ENCODE results near the gene BACE1-AS.
"Not testable (repeated sequence)": the region's sequence is repeated elsewhere in the genome, so short reads cannot be mapped to it uniquely, and the experiment has no call there.

Gene BACE1-AS

DNA sequence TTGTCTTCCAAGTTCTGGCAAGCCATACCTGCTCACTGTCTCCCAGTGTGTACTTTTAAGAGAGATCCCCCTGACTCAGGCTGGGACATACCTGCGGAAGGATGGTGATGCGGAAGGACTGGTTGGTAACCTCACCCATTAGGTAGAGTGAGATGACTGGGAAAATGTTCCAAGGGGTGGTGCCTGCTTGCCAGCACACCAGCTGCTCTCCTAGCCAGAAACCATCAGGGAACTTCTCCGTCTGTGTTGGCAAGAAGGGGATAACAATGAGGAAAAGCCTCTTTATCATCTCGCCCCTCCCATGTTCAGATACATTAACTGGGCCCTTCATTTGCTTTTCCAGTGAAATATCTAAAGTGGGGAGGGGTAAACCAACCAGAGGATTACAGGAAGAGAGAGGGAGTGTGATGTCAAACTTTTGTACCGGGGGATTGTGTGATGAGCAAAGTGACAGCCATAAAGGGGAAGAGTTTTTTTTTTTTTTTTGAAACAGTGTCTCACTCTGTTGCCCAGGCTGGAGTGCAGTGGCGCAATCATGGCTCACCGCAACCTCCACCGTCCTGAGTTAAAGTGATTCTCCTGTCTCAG lies at the start of gene BACE1-AS:
Gene BACE1-AS, plus strand, starts transcription at position 538 of the 588 bp plus-strand sequence.
- DNase-seq, result no peak

DNA sequence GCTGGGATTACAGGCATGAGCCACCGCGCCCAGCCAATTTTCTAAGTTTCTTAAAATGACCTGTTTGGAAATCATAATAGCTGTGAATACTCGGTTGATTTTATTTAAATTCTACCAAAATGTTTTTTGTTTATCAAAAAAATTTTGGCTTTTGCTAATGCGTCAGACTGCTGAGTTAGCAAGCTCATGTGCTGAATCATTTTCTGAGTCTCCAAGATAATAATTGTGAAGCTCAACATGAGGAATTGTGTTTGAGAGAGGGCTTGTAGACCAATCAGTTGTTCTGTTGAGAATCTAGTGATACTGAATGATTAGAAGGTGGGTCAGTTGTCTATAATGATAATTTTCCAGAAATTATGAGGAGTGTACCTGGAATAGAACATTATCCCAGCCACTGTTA lies 42.8 kb upstream of the BACE1-AS start:
- DNase-seq, result no peak

DNA sequence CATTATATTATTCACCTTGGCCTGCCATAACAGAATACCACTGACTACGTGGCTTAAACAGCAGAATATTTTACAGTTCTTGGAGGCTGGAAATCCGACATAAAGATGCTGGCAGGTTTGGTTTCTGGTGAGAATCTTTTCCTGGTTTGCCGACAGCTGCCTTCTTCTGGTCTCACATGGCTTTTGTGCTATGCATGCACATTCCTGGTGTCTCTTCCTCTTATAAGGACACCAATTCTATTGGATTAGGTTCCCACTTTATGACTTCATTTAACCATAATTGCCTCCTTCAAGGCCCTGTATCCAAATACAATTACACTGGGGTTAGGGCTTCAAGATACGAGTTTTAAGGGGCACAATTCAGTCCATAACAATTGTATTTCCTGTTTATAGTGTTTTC lies 41.6 kb upstream of the BACE1-AS start:
- DNase-seq, result no peak

DNA sequence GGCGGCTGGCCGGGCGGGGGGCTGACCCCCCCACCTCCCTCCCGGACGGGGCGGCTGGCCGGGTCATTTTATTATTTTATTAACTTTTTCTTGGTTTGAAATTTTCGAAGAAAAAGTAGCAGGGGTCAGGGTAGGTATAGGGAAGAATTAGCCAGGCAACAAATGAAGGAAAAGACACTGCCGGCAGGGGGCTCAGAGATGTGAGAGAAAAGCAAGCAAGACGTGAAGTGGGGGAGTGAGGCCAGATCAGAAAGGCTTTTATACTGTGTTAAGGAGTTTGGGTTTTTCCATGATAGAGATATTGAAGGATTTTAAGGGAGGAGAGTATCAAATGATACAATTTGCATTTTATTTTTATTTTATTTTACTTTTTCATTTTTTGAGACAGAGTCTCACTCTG lies 39.6 kb upstream of the BACE1-AS start:
- no peak for DNase-seq

DNA sequence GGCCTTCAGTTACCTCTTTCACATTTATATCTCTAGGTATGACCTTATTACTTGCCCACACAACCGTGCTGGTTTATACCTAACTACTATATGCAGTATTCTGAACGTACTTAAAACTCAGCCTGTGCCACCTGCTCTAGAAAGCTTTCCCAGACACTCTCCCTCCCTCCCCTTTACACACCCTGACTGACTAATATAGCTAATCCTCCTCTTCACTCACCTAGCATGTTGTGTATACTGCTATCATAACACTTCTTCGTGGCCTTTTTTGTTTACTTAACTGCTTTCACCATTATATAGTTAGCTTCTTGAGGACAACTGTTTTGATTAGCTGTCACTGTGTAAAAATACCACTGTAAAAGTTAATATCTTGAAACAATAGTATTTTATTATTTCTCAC lies 35.2 kb upstream of the BACE1-AS start:
- no peak for DNase-seq

DNA sequence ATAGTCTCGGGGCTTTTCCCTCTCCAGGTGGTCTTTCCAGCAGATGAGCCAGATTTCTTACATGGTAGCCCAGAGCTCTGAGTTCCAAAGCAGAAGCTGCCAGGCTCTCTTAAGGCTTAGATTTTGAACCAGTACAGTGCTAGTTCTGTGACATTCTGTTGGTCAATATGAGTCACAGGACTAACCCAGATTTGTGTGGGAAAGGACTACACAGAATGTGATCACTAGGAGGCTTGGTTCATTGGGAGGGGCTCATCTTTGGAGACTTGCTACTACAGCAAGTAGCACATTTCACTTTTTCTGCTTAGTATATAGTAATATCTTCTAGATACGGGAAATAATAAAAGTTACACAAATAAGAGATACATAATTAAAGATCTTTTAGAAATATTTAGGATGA lies 34.6 kb upstream of the BACE1-AS start:
- no peak for DNase-seq

DNA sequence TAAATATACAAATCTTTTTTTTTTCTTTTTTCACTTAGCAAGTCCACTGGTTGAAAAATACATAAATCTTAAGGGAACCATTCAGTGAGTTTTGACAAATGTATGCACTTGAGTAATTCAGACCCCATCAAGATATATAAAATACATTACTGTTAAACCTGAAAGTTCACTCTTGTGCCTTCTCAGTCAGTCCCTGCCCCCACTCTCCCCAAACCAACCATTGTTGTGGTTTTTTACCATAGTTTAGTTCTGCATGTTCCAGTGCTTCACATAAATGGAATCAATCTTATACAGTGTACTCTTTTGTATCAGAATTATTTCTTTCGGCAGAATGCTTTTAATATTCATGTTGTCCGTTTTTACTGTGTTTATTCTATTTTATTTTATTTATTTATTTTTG lies 32.6 kb upstream of the BACE1-AS start:
- no peak for DNase-seq

DNA sequence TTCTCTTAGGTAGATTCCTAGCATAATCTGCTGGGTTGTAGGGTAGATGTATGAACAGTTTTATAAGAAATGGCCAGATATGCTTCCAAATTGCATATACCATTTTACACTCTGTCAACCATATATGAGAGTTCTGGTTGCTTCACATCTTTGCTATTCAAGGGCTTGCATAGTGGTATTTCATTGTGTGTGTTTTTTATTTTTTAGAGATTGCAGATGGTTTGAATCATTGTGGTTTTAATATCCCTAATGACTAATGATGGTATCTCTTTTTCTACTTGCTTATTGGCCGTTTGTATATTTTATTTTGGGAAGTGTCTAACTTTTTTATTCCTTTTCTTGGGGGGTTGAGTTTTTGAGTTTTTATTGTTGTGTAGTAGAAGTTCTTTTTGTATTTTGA lies 31.7 kb upstream of the BACE1-AS start:
- no peak for DNase-seq

DNA sequence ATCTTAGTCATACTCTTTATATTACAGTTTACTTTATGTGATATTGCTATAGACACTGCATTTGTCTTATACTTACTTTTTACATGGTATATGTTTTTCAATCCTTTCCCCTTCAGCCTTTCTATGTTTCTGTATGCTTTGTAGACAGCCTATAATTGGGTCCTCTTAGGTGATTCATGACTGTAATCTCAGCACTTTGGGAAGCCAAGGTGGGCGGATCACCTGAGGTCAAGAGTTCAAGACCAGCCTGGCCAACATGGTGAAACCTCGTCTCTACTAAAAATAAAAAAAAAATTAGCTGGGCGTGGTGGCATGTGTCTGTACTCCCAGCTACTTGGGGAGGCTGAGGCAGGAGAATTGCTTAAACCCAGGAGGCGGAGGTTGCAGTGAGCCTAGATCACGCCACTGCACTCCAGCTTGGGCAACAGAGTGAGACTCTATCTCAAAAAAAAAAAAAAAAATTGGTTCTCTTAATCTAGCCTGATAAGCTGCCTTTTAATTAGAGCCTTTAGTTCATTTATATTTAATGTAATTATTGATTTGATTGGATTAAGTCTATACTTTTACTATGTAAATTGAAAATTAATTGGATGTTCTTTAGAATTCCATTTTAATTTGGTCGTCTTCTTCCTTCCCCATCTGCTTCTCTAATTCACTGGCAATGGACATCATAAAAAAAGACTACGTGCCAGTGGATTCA lies 26.4 kb upstream of the BACE1-AS start:
- DNase-seq, result not testable (repeated sequence)

DNA sequence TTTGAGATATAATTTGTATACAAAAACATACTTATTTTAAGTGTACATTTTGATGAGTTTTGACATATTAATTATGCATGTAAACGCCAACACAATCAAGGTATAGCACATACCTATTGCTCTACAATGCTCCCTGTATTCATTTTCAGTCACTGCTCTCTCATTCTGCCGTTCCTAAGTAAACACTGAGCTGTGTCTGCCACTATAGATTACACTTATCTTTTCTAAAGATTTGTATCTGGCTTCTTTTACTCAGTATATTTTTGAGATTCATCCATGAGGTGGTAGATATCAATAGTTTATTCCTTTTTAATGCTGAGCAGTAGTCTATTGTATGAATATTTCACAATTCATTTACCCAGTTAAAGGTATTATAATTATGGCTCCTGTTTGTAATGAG lies 25.4 kb upstream of the BACE1-AS start:
- DNase-seq, result no peak

DNA sequence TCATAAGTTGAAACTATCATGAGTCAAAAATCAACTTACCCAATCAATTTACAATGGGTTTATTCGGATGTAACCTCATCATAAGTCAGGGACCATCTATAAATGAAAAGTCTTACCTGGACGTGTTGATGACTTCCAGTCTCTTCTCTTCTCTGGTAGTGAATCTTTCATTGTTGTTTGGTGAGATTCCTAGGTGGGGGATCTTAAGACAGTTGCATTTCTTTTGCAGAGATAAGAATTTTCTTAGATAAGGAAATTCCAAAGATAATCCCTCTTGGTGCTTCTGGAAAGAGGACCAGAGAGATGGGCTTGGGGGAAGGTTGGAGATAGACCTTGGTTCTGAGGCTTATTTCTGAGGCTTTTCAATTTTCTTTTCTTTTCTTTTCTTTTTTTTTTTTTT lies 21.3 kb upstream of the BACE1-AS start:
- DNase-seq, result no peak

DNA sequence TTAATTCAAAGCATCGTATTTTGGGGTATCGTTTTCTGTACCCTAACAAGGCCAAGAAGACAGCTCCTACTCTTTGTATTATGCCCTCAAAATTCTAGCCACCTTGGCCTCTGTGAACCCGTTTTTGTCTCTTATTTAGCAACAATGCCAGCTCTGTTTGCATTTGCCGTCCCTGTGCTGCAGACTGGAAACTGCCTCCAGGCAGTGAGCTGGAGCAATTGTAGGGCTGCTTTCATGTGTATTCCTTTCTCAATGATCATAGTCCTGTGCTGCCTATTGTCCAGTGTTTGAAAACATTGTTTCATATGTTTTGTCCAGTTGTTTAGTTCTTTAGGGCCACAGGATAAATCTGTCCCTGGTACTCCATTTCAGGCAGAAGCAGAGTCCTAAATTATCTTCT lies 19.9 kb upstream of the BACE1-AS start:
- DNase-seq, result no peak

DNA sequence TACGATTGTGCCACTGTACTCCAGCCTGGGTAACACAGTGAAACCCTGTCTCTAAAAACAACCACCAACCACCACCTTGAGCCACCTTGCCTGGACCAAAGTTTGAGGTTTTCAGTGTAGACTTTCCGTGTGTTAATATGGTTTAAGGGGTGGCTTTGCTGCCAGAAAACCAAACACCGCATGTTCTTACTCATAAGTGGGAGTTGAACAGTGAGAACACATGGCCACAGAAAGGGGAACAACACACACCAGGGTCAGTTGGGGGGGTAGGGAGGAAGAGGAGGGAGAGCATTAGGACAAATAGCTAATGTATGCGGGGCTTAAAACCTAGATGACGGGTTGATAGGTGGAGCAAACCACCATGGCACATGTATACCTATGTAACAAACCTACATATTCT lies 19.0 kb upstream of the BACE1-AS start:
- DNase-seq, result not testable (repeated sequence)

DNA sequence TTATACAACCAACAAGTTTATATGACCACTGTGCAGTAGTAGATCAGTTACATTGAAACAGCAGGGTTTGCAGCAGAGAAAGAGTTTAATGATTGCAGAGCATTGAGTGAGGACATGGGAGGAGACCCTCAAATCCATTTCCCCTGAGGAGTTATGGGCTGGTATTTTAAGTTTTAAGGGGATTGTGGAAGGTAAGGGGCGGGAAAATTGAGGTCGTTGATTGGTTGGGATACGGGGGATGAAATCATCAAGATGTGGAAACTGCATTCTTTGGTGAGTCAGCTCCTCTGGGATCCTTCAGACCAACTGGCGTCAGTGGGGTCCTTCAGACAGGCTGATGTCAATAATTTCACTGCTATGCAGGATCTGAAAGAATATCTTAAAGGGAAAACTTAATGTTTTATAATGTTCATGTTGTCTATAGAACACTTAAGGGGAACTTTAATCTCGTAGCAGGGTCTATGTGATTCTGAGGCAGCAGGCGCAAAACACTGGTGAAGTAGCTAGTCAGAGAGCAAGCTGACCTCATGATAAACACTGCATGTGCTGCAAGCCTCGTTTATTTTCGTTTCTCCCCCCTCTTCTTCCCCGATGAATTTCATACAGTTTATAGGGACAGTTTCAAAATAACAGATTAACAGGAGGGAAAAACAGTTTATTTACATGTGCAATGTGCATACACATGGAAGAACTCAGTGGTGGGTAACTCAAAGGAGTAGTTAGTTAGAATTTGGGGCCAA lies 17.4 kb upstream of the BACE1-AS start:
- no peak for DNase-seq

DNA sequence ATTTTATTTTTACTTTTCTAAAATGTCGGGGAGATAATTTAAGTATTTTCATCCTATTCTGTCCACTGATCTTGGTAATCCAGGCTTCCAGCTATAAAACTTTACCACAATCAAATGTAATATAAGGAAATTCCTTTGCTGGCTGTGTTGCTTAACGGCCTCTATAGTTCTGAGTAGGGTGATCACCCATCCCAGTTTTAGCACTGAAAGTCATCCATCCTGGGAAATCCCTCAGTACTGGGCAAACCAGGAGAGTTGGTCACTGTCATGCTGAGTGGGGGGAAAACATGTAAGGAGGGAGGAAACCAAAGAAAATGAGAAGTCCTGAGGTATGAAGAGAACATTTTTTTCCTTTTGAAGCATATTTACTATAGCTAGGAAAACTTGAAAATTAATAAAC lies 12.8 kb upstream of the BACE1-AS start:
- DNase-seq, result no peak

DNA sequence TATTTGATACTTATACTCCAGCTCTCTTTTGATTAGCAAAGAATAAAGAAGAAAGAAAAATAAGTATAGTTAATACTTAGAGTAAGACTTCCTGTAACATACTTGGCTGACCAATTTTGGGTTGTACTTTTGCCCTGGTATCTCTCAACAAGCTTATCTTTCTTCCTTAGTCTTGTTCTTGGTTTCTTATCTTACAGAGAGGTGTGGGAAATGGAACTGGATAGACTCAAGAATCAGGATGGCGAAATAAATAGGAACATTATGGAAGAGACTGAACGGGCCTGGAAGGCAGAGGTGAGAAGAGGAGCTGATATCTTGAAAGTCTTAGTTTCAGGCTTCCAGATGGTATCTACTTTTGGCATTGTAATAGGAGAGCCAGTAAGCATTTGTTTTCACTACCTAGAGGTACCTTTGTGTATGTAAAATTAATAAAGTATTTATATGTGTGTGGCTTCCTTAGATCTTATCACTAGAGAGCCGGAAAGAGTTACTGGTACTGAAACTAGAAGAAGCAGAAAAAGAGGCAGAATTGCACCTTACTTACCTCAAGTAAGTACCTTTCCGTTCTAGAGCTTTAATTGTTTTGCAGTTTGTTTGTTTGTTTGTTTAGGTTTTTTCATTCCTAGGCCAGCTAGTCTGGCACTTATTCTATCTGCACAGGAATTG lies 11.3 kb upstream of the BACE1-AS start:
- no peak for DNase-seq

DNA sequence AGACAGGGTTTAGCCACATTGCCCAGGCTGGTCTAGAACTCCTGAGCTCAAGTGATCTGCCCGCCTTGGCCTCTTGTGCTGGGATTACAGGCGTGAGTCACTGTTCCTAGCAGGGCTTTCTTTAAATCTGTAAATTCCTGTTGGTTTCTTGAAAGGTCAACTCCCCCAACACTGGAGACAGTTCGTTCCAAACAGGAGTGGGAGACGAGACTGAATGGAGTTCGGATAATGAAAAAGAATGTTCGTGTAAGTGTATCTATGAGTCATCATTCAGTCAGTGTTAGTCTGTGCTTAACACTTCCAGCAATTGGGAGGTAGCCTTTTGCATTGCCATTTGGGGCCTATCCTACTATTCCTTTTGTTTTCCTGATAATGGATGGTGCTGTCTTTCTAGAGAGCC lies 10.0 kb upstream of the BACE1-AS start:
- DNase-seq, result no peak

DNA sequence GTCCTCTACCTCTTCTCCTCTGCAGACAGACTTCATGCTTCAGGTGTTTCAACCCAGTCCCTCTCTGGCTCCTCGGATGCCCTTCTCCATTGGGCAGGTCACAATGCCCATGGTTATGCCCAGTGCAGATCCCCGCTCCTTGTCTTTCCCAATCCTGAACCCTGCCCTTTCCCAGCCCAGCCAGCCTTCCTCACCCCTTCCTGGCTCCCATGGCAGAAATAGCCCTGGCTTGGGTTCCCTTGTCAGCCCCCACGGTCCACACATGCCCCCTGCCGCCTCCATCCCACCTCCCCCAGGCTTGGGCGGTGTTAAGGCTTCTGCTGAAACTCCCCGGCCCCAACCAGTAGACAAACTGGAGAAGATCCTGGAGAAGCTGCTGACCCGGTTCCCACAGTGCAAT lies 9.3 kb upstream of the BACE1-AS start:
- no peak for DNase-seq

DNA sequence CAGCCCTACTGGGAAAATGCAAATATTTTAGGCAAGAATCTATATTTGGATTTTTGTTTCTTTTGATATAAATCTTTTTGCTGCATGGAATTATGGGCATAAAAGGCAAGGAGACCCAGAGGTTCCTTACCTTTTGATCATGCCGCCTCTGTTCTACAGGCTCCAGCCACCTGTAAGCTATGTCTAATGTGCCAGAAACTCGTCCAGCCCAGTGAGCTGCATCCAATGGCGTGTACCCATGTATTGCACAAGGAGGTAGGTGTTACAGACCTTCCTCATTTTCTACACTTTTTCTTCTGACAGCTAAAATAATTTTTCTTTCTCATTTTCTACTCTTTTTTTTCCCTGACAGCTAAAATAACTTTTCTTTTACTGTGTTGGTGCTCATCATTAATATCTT lies 8.2 kb upstream of the BACE1-AS start:
- DNase-seq, result no peak

DNA sequence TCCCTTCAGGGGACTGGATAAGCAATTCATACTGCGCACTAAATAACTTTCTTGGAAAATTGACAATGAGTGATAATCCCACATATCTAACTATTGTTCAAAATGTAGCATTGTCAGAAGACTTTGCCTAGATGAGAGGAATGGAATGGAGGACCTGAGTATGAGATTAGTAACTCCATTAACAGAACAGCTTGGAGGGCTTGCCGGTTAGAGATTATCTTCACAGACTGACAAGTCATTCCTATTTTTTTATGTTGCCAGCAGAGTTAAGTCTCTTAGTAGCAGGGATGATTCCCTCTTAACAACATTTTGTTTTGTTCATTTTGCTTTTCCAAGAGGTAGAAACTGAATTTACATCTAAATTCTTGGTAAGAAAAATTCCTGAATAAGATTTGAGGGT lies 7.1 kb upstream of the BACE1-AS start:
- no peak for DNase-seq

DNA sequence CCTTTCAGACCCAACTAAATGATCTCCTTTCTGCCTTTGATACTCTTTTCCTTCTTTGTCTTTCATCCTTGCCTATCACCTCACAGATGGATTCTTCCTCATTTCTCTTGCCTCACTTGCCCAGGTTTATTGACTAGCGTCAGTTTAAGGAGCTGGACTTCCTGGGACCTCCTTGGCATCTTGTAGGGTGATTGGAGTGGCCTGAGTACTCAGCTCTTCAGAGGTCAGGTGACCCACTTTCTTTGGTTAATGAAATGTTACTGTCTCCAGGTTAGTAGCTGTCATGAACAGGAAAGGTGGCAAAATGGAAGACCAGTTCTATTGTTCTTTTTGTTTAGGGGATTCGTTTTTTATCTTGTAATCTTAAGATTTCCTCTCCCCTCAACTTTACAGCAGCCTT lies 4.6 kb upstream of the BACE1-AS start:
- no peak for DNase-seq

DNA sequence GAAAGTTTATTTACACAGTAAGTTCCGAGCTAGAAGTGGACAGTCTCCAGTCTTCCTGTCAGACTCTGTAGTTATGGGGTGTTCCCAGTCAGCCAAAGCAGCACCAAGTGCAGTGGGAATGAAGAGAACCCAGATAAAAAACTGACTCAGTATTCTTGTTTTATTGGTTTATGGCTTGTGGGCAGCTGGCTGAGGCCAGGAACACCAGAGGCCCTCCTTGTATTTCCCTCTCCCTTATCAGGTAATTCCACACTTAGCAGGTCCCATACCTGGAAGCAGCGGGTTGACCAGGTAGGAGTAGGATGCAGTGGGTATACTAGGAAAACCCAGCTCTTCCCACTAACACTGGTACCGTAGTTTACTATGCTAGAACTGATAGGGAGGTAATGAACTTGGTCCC lies 3.5 kb upstream of the BACE1-AS start:
- no peak for DNase-seq

DNA sequence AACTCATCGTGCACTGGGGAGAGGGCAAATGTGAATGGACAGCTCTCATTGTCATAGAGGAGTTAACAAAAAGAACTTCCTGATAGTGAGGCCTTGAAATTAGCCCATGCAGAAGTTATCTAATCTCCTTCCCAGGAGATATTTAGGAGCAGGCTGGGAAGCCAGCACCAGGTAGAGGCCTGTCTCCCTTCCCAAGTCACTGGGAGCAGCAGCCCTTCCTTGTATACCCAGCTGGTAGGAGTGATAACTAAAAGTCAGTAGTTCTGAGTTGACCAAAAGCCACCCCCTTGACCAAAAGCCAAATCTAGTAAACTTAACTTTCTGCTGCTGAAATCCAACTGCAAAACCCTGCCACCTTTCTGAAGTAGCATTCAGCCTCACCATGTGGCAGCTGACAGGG lies 1.4 kb upstream of the BACE1-AS start:
- no peak for DNase-seq

DNA sequence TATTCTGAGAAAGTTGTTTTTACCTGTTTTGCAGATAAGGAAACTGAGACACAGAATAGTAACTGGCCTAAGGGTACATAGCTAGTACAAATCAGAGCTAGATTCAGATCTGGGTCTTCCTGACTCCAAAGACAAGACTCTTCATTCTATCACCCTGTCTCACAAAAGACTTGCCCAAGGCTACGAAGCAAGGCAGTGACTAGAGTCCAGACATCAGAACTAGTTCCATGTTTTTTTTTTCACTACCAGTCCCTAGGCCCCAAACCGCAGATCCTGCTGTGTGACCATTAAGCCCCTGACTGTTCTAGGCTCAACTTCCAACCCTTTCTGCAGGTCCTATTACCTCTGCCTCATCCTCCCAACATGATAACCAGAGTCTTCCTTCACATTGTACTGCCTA lies 1.5 kb downstream of the BACE1-AS start:
- no peak for DNase-seq
